HepG2 (cell line): Measurements from ENCODE around the gene TMEM198. TPM values are rescaled to one million over a fixed set of nuclear protein-coding genes. Genes with fewer than 3 reads are reported as not detected.

ENCODE experiments used
- ATF7-NPFF ChIP-seq: sonication (generic); formaldehyde crosslinking; IDR thresholded peaks from 2 replicates; pipeline ENCODE4 v1.8.1; 2023; ENCODE audit warnings: mild to moderate bottlenecking, low read depth, missing genetic modification reagents, moderate library complexity
- CBFB ChIP-seq: sonication (generic); formaldehyde crosslinking; IDR thresholded peaks from 2 replicates; pipeline ENCODE4 v1.4.0; 2020; ENCODE audit warnings: missing genetic modification reagents
- E2F1 ChIP-seq: sonication (generic); formaldehyde crosslinking; IDR thresholded peaks from 2 replicates; pipeline ENCODE4 v1.5.0; 2020; ENCODE audit warnings: missing genetic modification reagents
- FOXO4 ChIP-seq: sonication (generic); formaldehyde crosslinking; conservative IDR thresholded peaks from 2 replicates; pipeline ENCODE4 v1.8.1; 2023; ENCODE audit warnings: missing genetic modification reagents
- HNRNPH1 ChIP-seq: fragments of 200-400 bp; formaldehyde crosslinking; optimal IDR thresholded peaks from 2 replicates; pipeline ENCODE3; 2017; ENCODE audit warnings: mild to moderate bottlenecking, low read depth, low read length
- IRF9 ChIP-seq: sonication (generic); formaldehyde crosslinking; IDR thresholded peaks from 2 replicates; pipeline ENCODE4 v1.8.0; 2022; ENCODE audit warnings: missing genetic modification reagents, mild to moderate bottlenecking, borderline replicate concordance
- KLF13 ChIP-seq: sonication (generic); formaldehyde crosslinking; IDR thresholded peaks from 2 replicates; pipeline ENCODE4 v1.4.0; 2020; ENCODE audit warnings: mild to moderate bottlenecking, missing genetic modification reagents
- SMYD3 ChIP-seq: sonication (generic); formaldehyde crosslinking; IDR thresholded peaks from 2 replicates; pipeline ENCODE4 v1.8.1; 2023; ENCODE audit warnings: mild to moderate bottlenecking, missing genetic modification reagents
- ZBTB37 ChIP-seq: sonication (generic); formaldehyde crosslinking; IDR thresholded peaks from 2 replicates; pipeline ENCODE4 v1.4.0; 2020; ENCODE audit warnings: mild to moderate bottlenecking, missing genetic modification reagents
- ZBTB38 ChIP-seq: sonication (generic); formaldehyde crosslinking; IDR thresholded peaks from 2 replicates; pipeline ENCODE4 v1.5.1; 2020; ENCODE audit warnings: mild to moderate bottlenecking, missing genetic modification reagents
- ZBTB39 ChIP-seq: sonication (generic); formaldehyde crosslinking; IDR thresholded peaks from 2 replicates; pipeline ENCODE4 v1.5.0; 2020; ENCODE audit warnings: missing genetic modification reagents
- ZBTB7A ChIP-seq: sonication (generic); formaldehyde crosslinking; IDR thresholded peaks from 2 replicates; pipeline ENCODE4 v1.8.0; 2022; ENCODE audit warnings: mild to moderate bottlenecking, missing genetic modification reagents
- ZBTB8A ChIP-seq: sonication (generic); formaldehyde crosslinking; IDR thresholded peaks from 2 replicates; pipeline ENCODE4 v1.4.0; 2020; ENCODE audit warnings: mild to moderate bottlenecking, low read depth, missing genetic modification reagents, borderline replicate concordance
- ZNF333 ChIP-seq: sonication (generic); formaldehyde crosslinking; IDR thresholded peaks from 2 replicates; pipeline ENCODE4 v1.4.0; 2020; ENCODE audit warnings: mild to moderate bottlenecking, missing genetic modification reagents, borderline replicate concordance
- ZNF337 ChIP-seq: sonication (generic); formaldehyde crosslinking; IDR thresholded peaks from 2 replicates; pipeline ENCODE4 v1.5.1; 2020; ENCODE audit warnings: missing genetic modification reagents, low read depth, mild to moderate bottlenecking, borderline replicate concordance
- ZNF362 ChIP-seq: sonication (generic); formaldehyde crosslinking; IDR thresholded peaks from 2 replicates; pipeline ENCODE4 v1.4.0; 2020; ENCODE audit warnings: missing genetic modification reagents, mild to moderate bottlenecking, borderline replicate concordance
- ZNF616 ChIP-seq: sonication (generic); formaldehyde crosslinking; IDR thresholded peaks from 2 replicates; pipeline ENCODE4 v1.5.0; 2020; ENCODE audit warnings: low read depth, mild to moderate bottlenecking, missing genetic modification reagents
- ZNF672 ChIP-seq: sonication (generic); formaldehyde crosslinking; IDR thresholded peaks from 2 replicates; pipeline ENCODE4 v1.8.1; 2022; ENCODE audit warnings: missing genetic modification reagents
- ZNF678 ChIP-seq: sonication (generic); formaldehyde crosslinking; IDR thresholded peaks from 2 replicates; pipeline ENCODE4 v1.4.0; 2020; ENCODE audit warnings: mild to moderate bottlenecking, missing genetic modification reagents
- ZNF782 ChIP-seq: sonication (generic); formaldehyde crosslinking; IDR thresholded peaks from 2 replicates; pipeline ENCODE4 v1.4.0; 2020; ENCODE audit warnings: missing genetic modification reagents, mild to moderate bottlenecking, borderline replicate concordance
- polyA plus RNA-seq, 8 experiments: library from polyadenylated mRNA; depleted of rRNA in 3 of 8; stranded (reverse) in 7 of 8; unstranded in 1 of 8; fragments of >200 nt; fragmentation: Illumina TruSeq in 4 of 8; extraction: Trizol in 4 of 8; gene quantifications; 2 replicates each; pipeline versions ENCODE4 v1.2.1 to v1.2.3, GENCODE V29; 2011 to 2016; ENCODE audit warnings: low read depth in 4 of 8, missing spikeins in 1 of 8, mixed read lengths in 1 of 8; ENCODE audit not compliant: insufficient read depth in 1 of 8
- total RNA-seq, 5 experiments: library from RNA; depleted of rRNA; stranded (reverse); fragments of >200 nt; fragmentation: Illumina TruSeq; extraction: Trizol; gene quantifications; 2 replicates each; pipeline ENCODE4 v1.2.3, GENCODE V29; 2016; ENCODE audit warnings: low read depth in 1 of 5

TMEM198 gene
- total and polyA plus RNA-seq, 2 of the 13 experiments (the other 11 are each of a cell fraction or from before 2014, with no cell fraction given), result 17.3 to 23.5 TPM

GRCh38 chr2:219496825-219497494 is 46.9 kb upstream of the TMEM198 start (continued):
- TF ChIP-seq IRF9 (CRISPR knock-in tag) (no peak), ZNF672 (CRISPR knock-in tag) (no peak), ZBTB7A (CRISPR knock-in tag) (0 out of 2 replicates have a peak, but pooled peaks have one; percentile 29), ZNF333 (0 out of 2 replicates have a peak, but pooled peaks have one; percentile 48), ZNF616 (CRISPR knock-in tag) (no peak), ZNF337 (no peak), KLF13 (CRISPR knock-in tag) (no peak), ZBTB38 (peak; percentile 66; the same call in 1 of the 2 replicates), CBFB (CRISPR knock-in tag) (no peak), ZNF678 (no peak), ZBTB37 (CRISPR knock-in tag) (no peak), ATF7-NPFF (CRISPR knock-in tag) (no peak), ZBTB8A (no peak), E2F1 (CRISPR knock-in tag) (no peak), FOXO4 (CRISPR knock-in tag) (0 out of 2 replicates have a peak, but pooled peaks have one; percentile 77), ZNF362 (CRISPR knock-in tag) (no peak), ZBTB39 (no peak), SMYD3 (CRISPR knock-in tag) (0 out of 2 replicates have a peak, but pooled peaks have one; percentile 30), ZNF782 (CRISPR knock-in tag) (no peak), HNRNPH1 (no peak)
